ENCODE data around the gene GLIPR1. TPM values are rescaled to one million over a fixed set of nuclear protein-coding genes. Genes with fewer than 3 reads are reported as not detected.
"Not testable (repeated sequence)": the region's sequence is repeated elsewhere in the genome, so short reads cannot be mapped to it uniquely, and the experiment has no call there.

Gene GLIPR1
- total RNA-seq, 1 donor from 2014 or later: 20.0 TPM

- no peak for DNase-seq (ENCODE audit: extremely low read depth, low read depth, low spot score)
Observed at GRCh38 chr12:75471902-75472890, 8.4 kb upstream of the GLIPR1 start.

GRCh38 chr12:75474116-75474515 is 6.4 kb upstream of the GLIPR1 start:
- DNase-seq (ENCODE audit: extremely low read depth, low read depth, low spot score): no peak

GRCh38 chr12:75476071-75476470 is 4.5 kb upstream of the GLIPR1 start:
- DNase-seq (ENCODE audit: extremely low read depth, low read depth, low spot score): no peak

- no peak for DNase-seq (ENCODE audit: extremely low read depth, low read depth, low spot score)
Observed at GRCh38 chr12:75477137-75477536, 3.4 kb upstream of the GLIPR1 start.

GRCh38 chr12:75478116-75478794 is 2.3 kb upstream of the GLIPR1 start:
- DNase-seq (ENCODE audit: extremely low read depth, low read depth, low spot score): no peak

- DNase-seq (ENCODE audit: extremely low read depth, low read depth, low spot score): no peak
Observed at GRCh38 chr12:75479963-75480461, 543 bp upstream of the GLIPR1 start.

- no peak for DNase-seq (ENCODE audit: extremely low read depth, low read depth, low spot score)
Observed at GRCh38 chr12:75481013-75481705, 604 bp downstream of the GLIPR1 start.

- no peak for DNase-seq (ENCODE audit: extremely low read depth, low read depth, low spot score)
Observed at GRCh38 chr12:75481774-75482173, 1.2 kb downstream of the GLIPR1 start.

GRCh38 chr12:75482646-75483045 is 2.1 kb downstream of the GLIPR1 start:
- DNase-seq (ENCODE audit: extremely low read depth, low read depth, low spot score): no peak

- no peak for DNase-seq (ENCODE audit: extremely low read depth, low read depth, low spot score)
Observed at GRCh38 chr12:75483431-75483830, 2.9 kb downstream of the GLIPR1 start.

GRCh38 chr12:75484450-75484849 is 3.9 kb downstream of the GLIPR1 start:
- DNase-seq (ENCODE audit: extremely low read depth, low read depth, low spot score): not testable (repeated sequence)

- no peak for DNase-seq (ENCODE audit: extremely low read depth, low read depth, low spot score)
Observed at GRCh38 chr12:75487308-75487707, 6.8 kb downstream of the GLIPR1 start.

GRCh38 chr12:75488553-75488952 is 8.0 kb downstream of the GLIPR1 start:
- DNase-seq (ENCODE audit: extremely low read depth, low read depth, low spot score): no peak

GRCh38 chr12:75489187-75489586 is 8.6 kb downstream of the GLIPR1 start:
- DNase-seq (ENCODE audit: extremely low read depth, low read depth, low spot score): no peak

- DNase-seq (ENCODE audit: extremely low read depth, low read depth, low spot score): no peak
Observed at GRCh38 chr12:75489613-75490210, 9.2 kb downstream of the GLIPR1 start.

GRCh38 chr12:75491169-75491568 is 10.6 kb downstream of the GLIPR1 start:
- no peak for DNase-seq (ENCODE audit: extremely low read depth, low read depth, low spot score)

- no peak for DNase-seq (ENCODE audit: extremely low read depth, low read depth, low spot score)
Observed at GRCh38 chr12:75503459-75503858, 22.9 kb downstream of the GLIPR1 start.

- DNase-seq (ENCODE audit: extremely low read depth, low read depth, low spot score): no peak
Observed at GRCh38 chr12:75503866-75504265, 23.3 kb downstream of the GLIPR1 start.

GRCh38 chr12:75505706-75506312 is 25.3 kb downstream of the GLIPR1 start:
- no peak for DNase-seq (ENCODE audit: extremely low read depth, low read depth, low spot score)

- no peak for DNase-seq (ENCODE audit: extremely low read depth, low read depth, low spot score)
Observed at GRCh38 chr12:75507086-75507485, 26.5 kb downstream of the GLIPR1 start.
